NCI-H69 (cell line): ENCODE measurements around the gene HLCS.

Source experiments
- DNase-seq: peaks from one replicate; lab custom pipeline; 2025; lab: John Stamatoyannopoulos, UW

HLCS gene

GRCh38 chr21:36719614-36720013, 246.9 kb downstream of the HLCS start:
- no peak for DNase-seq

DNA sequence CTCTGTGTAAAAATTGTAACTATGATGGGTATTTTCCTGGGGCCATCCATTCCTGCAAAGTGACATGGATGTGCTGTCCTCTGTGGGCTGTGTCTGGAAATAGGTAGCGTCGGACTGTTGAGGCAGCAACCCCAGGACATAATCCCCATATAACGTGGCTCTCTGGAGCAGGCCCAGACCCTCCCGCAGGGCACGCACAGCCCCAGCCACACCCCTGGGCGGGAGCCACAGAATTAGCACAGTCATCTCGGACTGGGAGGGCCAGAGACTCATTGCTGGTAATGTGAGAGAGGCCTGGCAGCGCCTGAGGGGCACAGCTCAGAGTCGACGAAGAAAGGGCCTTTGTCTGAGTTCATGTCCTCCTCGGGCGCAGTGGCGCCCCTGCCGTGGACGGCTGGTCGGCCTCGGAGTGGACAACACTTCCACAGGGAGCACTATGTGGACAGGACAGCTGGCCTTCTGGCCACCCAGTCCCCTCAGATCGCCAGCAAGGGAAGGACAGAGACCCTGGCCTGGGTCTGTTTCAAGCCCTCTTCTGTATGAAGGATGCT, 247.4 kb downstream of the HLCS start:
- no peak for DNase-seq

DNA sequence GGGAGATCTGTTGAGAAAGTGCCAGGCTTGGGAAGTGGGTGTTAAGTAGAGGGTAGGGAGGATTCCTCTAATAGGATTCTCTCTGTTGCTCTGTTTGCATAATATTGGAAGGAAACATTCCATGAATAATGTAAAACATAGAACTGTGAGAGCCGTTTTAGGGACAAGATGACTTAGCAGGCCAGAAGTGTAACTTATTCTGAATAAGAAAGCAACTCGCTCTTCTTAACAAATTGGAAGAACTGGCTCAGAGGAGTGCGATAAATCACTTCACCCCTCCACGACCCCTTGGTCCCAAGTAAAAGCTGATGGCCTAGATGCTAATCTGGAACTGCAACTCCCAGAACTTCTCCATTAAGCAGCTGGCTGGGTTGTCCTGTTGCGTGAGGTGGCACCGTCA, 248.5 kb downstream of the HLCS start:
- no peak for DNase-seq

- DNase-seq: no peak
Observed at GRCh38 chr21:36716836-36717235, 249.6 kb downstream of the HLCS start.

- no peak for DNase-seq
Observed at GRCh38 chr21:36716387-36716786, 250.1 kb downstream of the HLCS start.

DNA sequence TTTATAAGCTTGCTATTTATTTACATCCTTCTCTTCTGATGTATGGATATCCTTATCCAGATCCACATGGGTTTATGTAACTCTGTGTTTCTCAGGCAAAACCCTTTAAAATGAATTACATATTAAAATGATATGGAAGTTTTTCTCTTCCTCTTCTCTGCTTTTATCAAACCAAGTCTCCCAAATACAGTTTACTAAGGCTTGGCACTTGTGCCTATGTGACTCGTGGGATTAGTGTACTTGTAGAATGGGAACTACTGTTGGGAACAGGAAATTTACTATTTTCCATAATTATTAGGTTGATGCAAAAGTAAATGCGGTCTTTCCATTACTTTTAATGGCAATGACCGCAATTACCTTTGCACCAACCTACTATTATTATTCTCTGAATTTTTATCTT, 252.7 kb downstream of the HLCS start:
- no peak for DNase-seq

DNA sequence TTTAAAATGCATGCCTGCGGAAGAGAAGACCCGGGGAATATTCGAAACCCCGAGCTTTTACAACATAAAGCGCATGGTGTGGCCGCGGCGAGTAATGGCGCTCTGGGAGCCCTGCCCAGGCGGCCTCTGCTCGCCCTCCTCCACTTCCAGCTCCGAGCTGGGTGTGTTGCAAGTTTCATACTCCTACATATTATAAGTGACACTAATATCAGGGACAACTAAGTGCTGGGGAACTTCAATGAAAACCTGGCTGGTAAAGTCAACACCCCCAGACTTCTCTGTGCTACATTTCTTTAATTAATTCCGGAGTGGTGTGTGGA, 255.8 kb downstream of the HLCS start:
- no peak for DNase-seq

GRCh38 chr21:36709868-36710728, 256.4 kb downstream of the HLCS start:
- no peak for DNase-seq

DNA sequence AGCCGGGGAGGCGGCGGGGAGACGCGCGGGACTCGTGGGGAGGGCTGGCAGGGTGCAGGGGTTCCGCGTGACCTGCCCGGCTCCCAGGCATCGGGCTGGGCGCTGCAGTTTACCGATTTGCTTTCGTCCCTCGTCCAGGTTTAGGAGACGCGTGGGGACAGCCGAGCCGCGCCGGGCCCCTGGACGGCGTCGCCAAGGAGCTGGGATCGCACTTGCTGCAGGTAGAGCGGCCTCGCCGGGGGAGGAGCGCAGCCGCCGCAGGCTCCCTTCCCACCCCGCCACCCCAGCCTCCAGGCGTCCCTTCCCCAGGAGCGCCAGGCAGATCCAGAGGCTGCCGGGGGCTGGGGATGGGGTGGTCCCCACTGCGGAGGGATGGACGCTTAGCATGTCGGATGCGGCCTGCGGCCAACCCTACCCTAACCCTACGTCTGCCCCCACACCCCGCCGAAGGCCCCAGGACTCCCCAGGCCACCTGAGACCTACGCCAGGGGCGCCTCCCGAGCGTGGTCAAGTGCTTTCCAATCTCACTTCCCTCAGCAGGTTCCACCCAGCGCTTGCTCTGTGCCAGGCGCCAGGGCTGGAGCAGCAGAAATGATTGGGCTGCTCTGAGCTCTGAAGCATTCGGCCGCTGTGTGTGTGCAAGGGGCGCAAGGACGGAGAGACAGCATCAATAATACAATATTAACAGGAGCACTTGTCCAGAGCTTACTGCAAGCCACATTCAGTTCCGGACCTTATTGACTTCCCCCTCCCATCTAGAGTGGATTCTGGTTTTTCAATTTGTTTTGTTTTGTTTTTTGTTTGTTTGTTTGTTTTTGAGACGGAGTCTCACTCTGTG, 257.2 kb downstream of the HLCS start:
- no peak for DNase-seq

GRCh38 chr21:36708286-36709029, 258.0 kb downstream of the HLCS start:
- DNase-seq: no peak

DNA sequence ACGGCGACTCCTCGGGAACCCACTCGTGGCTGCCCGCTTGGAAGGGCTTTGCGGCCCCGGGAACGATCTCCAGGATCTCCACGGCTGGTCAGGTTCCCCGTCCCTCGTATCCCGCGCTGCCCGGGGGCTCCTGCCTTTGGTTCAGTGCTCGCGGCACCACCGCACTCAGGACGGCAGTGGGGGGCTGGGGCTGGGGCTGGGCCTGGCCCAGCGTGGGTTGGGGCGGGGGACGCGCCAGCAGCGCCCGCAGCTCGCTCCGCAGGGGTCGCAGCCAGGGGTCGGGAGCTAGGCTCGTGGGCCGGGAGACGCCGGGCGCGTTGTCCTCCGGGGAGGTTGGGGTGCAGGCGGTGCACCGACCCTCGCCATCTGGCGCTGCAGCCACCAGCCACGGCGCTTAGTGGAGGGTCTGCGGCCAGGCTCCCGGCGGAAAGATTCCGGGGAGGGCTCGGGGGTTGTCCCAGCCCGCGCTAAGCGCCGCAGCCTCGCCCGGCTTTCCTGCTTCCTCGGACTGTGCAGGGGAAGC, 258.6 kb downstream of the HLCS start:
- DNase-seq: no peak

- DNase-seq: no peak
Observed at GRCh38 chr21:36706951-36707762, 259.3 kb downstream of the HLCS start.

- no peak for DNase-seq
Observed at GRCh38 chr21:36706482-36706852, 260.0 kb downstream of the HLCS start.

- no peak for DNase-seq
Observed at GRCh38 chr21:36705679-36706481, 260.6 kb downstream of the HLCS start.

- no peak for DNase-seq
Observed at GRCh38 chr21:36704958-36705678, 261.4 kb downstream of the HLCS start.

DNA sequence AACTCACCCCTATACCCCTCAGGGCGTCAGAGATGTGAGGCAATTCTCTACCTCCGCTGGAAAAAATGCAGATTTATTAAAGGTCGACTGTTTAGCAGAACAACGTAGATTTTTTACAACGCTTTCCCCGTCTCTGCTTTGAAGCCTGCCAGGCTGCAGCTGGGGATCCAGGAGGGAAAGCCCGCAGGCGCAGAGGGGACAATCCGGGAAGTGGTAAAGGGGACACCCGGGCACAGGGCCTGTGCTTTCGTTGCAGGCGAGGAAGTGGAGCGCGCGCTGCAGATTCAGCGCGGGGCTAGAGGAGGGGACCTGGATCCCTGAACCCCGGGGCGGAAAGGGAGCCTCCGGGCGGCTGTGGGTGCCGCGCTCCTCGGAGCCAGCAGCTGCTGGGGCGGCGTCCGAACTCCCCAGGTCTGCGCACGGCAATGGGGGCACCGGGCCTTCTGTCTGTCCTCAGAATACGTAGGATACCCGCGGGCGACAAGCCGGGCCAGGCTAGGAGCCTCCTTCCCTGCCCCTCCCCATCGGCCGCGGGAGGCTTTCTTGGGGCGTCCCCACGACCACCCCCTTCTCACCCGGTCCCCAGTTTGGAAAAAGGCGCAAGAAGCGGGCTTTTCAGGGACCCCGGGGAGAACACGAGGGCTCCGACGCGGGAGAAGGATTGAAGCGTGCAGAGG, 262.1 kb downstream of the HLCS start:
- DNase-seq: no peak

DNA sequence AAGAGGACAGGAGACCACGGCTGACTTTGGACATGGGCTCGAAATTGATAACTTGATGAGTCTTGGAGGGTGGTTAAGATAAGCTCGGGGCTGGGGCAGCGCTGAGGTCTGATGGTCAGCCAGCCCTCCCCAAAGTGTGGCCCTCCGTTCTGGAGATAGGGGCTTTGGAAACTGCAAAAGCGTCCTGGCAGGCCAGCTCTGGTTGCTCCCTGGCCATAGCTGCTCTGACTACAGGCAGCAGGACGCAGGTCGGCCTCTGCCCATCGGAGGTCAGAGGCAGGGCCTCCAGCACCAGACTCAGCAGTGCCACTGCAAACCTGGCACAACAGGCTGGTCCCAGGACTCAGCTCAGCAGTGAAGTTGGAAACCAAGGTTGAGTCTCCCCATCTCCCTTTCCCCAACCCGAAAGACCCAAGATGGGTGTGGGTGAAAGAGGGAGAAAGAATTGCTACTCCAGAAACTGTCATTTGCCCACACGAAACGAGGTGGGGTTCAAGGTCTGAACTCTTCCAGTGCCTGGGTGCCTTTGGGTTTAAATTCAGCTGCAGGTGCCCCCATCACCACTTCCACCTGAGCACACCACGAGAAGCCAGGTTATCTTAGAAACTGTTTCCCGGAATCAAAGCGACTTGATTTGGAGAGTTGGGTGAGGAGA, 262.7 kb downstream of the HLCS start:
- no peak for DNase-seq

DNA sequence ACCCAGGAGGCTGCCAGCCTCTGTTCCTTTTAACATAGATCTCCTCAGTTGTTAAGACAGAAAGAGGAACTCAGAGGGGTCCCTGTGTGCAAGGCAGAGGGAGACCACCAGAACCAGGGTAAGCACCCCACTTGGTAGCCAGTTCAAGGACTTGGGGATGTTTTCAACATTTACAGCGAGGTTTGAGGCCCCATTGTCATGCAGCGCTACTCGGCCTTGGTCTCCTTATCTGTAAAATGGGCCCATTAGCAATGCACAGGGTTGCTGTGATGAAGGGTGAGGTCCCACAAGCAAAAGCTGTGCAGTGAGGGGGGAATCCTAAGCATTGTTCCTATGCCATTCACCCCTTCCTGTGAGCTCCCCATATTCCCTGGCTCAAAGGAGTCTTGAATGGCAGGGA, 263.3 kb downstream of the HLCS start:
- no peak for DNase-seq

- no peak for DNase-seq
Observed at GRCh38 chr21:36702622-36702968, 263.9 kb downstream of the HLCS start.
